Adrenal gland (tissue), 5 donors: ENCODE results near the gene EXOC6B.

Source experiments
- CTCF ChIP-seq, 6 experiments: fragments of 450-650 bp in 4 of 6; fragments of 200-600 bp in 2 of 6; sonication (generic) in 1 of 6; IDR thresholded peaks; 1 replicate in 5 of 6; 2 replicates in 1 of 6; pipeline versions ENCODE4 v1.5.1 to v1.8.0; 2016 to 2021; ENCODE audit warnings: antibody characterized with exemption in 6 of 6, mild to moderate bottlenecking in 2 of 6, moderate library complexity in 1 of 6
- POLR2A ChIP-seq, 2 donors: fragments of 450-650 bp; IDR thresholded peaks; one replicate each; pipeline ENCODE4 v1.6.1; 2017; ENCODE audit warnings: antibody characterized with exemption in 2 of 2, mild to moderate bottlenecking in 2 of 2, moderate library complexity in 1 of 2
- donor health status: DM: no; HTN: no; CAD: no.

GRCh38 chr2:72254831-72255451, 570.9 kb downstream of the EXOC6B start:
- TF ChIP-seq CTCF (IDR thresholded peaks at IDR 0.05) (no peak), POLR2A (IDR thresholded peaks at IDR 0.05) (no peak)
